Activated CD4-positive, alpha-beta T cell treated with anti-CD3 and anti-CD28 coated beads, Interleukin-2, Interleukin-4, amounts not matched to agents 100 ng/mL and 50 ng/mL, durations not matched to agents 16 hours and 8 hours (primary cell): Measurements from ENCODE around the gene VEGFC.

Source experiments
- DNase-seq: peaks from one replicate; pipeline ENCODE4 v3.0.0-alpha.2; 2020; ENCODE audit warnings: low spot score

The VEGFC gene, protein sequence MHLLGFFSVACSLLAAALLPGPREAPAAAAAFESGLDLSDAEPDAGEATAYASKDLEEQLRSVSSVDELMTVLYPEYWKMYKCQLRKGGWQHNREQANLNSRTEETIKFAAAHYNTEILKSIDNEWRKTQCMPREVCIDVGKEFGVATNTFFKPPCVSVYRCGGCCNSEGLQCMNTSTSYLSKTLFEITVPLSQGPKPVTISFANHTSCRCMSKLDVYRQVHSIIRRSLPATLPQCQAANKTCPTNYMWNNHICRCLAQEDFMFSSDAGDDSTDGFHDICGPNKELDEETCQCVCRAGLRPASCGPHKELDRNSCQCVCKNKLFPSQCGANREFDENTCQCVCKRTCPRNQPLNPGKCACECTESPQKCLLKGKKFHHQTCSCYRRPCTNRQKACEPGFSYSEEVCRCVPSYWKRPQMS

DNA sequence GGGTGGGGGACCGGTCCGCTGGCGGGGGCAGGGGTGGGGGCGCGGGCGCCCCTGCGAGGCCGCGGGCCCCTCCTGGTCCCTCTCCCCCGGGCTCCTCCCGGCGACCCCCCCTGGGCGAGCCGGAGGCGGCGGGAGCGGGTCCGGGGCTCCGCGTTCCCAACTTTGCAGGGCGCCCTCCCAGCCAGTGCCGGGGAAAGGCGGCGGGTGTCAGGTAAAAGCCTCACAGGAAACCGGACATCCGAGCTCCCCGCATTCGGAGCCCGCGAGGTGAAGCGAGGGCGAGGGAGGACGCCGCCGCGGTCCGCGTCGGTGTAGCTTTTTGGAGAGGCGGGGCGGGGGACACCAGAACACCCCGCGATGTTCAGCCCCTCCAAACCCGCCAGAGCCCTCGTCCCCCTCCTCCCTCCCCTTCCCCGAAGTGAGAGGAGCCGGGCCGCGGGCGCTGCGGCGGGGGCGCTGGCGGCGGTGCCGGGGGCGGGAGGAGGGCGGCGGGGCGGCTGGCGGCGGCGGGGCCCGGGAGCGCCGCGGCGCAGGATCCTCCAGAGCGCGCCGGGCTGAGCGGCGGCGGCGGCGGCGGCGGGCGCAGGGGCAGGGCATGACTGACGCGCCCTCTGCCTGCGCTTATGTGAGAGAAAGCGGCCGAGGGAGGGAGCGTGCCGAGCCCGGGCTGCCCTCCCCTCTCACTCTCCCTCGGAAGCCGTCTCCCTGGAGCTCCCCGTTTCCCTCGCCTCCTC lies at the start of gene VEGFC:
Gene VEGFC, minus strand, starts transcription at position 597 of the 734 bp plus-strand sequence. CDS start 611 bp downstream, outside the sequence.
- DNase-seq = peak; percentile 22

DNA sequence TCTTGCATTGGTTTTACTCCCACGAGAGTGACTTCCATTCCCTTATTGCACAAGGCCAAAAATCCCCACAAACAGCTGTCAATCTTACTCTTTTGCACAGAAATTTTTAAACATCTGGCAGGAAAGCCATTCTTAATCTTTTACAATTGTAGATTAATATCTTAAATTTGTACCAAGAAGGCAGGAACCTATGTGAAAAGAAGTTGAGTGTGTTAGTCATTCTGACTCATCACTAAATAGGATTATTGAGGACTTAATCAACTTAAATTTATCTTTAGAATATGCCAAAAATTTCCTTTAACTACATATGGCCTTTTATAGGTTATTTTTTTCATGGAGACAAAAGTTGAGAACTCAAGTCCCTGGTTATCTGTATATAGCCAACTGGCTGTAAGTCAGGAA lies 49.0 kb upstream of the VEGFC start:
- no peak for DNase-seq

DNA sequence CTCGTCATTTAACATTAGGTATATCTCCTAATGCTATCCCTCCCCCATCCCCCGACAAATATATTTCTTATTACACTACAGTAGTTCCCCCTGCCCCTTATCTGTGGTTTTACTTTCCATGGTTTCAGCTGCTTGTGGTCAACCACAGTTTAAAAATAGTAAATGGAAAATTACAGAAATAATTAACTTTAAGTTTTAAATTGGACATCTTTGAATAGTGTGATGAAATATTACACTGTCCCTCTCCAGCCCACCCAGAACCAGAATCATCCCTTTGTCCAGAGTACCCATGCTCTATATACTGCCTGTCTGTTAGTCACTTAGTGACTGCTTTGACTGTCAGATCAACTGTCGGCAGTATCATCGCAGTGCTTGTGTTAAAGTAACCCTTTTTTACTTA lies 47.4 kb upstream of the VEGFC start:
- no peak for DNase-seq

DNA sequence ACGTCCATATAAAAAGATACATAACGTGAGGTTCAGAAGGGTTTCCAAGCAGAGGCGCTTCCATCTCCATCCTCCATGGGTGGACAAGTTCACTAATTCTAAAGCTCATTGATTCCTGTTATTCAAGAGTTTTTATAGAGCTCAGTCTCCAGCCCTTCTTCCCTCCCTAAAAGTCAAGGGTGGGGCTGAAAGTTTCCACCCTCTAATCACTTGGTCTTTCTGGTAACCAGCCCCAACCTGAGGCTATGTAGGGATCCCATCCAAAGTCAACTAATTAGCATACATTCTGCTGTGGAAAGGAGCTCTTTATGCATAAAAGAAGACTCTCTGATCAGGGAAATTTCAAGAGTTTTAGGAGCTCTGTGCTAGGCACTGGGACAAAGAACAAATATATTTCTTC lies 46.9 kb upstream of the VEGFC start:
- no peak for DNase-seq

DNA sequence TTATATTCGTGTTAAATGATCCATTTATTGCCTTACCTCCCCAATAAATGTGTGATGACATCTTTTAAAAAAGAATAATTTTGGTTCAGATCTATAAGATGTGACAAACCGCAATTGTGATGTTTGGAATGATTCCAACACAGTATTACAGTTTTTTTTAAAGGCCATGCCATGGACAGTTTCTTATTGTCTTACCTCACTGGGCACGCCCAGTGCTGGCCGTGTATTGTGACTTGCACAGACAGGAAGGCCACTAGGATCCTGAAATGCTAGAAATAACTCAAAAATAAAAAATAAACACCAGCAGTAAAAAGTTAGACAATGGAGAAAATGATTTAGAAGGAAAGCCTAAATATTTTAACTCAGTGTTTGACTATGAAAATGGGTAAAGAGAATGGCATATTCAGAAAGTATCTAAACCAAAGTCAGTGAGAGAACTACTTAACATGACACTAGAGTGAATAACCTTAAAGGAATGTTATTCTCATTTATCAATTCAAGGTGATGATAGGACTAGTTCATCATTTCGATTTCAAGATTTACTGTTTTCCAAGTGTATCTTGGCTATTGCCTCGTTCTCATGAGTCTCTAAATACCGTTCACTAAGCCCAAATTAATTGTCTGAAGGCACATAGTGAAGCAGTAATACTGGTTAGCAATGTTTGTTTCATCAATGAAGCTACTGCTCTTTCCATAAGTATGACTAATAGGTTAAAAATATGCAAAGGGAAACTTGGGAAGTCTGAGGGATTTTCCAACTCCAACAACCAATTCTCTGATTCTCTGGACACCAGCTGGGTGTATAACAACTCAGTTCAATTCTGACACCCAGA lies 46.1 kb upstream of the VEGFC start:
- DNase-seq = no peak

DNA sequence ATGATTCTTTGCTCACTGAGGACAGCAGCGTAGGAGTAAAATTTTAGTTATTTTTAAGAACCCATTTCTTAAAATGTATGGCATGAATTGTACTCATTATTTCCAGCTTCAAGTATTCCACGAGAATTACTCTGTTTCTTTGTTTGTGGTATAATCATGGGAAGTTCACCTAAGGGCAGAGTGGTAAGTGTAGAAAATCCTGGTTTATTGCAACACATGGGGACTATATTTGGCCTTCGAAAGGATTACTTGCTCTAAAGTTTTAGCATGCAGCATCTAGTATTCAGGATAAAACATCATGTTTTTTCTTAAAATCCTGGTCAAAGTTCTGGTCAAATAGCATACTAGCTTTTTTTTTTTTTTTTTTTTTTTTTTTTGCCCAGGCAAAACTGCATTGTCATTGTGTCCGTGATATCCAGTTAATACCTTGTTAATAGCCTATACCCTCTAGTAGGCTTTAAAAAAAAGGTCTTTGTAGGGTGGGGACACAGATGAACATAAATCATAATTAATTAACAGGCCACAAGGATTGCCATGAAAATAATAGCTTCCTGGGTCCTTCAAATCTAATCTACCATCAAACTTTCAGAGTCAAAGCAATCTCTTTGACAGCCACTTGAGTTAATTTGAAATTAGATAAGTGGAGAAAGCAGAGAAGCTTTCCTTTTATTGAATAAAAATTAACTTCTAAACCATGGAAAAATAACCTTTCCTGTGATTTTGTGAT lies 44.6 kb upstream of the VEGFC start:
- no peak for DNase-seq

DNA sequence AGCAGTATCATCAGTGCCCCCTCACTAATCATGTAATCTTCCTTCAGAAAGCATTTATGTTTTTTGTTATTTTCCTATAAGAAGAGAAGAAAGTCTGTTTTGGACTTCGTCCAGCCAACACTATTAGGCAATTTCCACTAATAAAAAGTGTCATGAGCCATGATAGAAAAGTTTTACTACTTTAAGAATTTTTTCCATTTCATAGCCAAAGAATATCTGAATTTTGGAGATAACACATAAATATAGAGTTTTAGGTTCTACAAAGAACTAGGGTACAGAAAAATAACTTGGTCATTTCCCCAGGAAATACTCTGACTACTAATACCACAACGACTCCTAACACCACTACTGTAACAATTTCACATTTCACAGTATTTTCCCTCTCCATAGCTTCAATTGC lies 41.8 kb upstream of the VEGFC start:
- DNase-seq = no peak

DNA sequence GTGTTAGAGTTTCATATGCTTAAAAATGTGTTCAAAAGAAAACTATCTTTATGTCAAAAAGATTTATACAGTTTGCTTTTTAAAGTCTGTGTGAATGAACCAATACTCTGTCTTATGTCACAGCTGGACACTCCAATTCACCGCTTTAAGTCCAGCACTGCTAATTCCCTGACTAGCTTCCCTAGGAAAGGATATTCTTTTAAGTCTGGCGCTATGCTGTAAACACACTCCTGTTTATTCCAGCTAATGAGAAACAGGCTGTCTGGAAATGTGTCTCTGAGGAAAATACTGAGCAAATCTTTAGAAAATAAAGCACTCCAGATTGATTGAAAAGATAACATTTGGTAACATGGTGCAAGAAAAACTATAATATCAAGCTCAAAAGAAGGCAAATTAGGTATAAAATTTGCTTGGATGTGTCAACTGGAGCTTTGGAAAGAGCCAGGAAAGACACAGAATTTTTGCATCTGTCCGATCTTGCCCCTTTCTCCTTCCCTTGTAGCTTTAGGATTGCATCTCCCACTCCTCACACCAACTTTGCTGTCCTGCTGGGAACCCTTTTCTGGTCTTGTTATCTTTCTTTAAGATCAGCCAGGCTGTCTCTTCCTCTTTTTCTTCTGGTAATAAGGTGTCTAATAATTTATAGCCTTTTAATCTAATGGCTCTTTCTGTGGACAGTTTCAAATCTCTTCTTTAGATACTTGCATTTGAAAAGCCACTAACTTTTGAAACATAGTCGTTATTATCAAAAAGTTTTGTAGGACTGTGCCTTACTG lies 40.9 kb upstream of the VEGFC start:
- no peak for DNase-seq

DNA sequence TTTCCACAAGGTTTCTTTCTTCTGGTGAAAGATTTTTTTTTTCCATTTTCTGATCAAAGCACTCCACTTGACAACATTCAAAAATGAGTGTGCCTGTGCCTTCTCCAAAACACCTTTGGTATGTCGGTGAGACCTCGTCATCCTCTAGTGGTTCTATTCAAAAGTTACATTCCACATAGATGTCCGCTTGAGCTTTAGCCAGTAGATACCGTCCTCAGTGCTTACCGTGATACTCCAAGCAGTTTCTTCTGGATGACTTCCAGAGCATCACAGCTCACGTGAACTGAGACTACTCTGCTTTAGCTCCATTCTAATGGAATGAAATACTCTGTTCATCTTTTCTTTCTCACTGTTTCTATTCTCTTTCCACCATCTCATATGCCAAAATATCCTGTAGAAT lies 38.2 kb upstream of the VEGFC start:
- DNase-seq = no peak

DNA sequence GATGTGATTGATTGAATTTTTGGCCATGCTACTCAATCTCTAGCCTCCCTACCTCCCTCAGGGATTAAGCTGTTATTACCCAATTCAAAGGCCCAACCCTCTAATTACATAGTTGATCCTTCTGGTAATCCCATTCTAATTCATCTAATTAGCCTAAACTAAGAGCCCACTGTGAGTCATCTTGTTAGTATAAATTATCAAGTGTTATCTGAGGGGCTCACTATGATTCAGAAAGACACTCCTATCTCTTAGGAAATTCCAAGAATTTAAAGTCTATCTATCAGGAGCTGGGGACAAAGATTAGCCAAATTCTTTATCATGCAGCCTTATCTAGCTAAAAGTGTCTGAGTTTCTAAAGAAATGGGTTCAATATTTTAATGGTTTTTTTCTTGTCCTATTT lies 32.9 kb upstream of the VEGFC start:
- no peak for DNase-seq

DNA sequence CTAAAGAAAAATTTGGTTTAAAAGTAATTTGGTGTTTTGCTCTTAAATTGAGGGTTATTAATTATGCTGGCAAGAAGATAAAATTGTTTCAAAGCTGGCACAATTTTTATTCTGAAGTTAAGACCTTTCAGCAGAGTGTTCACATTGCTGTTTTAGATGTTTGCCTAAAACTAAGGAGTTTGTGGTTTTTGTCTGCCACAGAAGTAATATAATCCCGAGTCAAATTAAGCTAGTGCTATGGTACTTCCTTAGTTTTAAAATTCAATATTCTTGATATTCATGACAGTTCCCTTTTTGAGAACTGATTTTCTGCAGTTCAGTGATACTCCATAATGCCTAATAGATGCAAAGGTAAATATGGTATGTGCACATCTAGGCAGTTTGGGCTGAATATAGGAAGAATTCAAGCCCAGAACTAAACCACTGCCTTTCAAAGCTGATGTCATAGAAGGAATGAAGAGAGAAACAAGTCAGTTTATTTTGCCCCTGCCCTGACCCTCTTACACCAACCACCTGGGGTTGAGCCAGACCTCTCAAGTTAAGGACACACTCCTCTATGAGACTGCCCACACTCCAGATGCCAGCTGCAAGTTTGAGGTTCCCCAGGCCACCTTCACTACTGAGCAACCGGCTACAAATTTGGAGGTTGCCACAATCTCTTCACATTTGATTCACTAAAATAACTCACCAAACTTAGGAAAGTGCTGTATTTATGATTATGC lies 32.1 kb upstream of the VEGFC start:
- DNase-seq = no peak

DNA sequence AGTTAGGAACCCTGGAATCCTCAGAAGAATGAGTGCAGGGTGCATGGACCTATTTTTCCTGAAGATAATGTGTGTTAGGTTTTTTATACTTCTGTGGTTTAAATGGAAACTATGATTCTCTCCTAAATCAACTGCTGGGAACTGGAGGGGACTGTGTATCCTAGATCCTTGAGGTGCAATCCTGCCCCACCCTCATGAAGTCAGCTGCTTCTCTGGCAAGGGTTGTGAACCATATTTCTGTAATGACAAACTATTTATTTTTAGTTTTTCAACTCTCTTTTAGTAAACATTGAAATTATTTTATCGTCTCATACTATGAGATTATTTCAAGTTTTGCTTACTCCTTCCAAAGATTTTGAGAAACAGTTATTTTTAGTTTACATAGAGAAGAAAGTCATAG lies 25.8 kb upstream of the VEGFC start:
- no peak for DNase-seq

DNA sequence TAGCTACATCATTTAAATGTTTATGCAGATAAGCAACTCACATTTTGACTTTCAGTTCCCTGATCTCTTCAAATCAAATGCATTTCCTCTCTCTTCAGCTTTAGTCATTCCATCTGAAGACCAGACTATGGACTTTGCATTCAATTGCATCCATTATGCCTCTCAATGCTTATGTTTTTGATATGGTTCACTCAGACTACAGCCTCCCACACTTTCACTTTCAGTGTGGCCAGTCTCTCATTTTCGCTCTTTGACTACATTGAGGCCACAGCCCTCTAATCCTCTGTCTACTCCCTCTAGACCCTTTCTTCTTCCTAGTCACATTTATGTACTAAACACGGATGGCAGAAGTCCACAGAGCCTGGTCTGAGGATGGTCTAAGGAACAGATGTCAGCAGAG lies 24.5 kb upstream of the VEGFC start:
- no peak for DNase-seq

DNA sequence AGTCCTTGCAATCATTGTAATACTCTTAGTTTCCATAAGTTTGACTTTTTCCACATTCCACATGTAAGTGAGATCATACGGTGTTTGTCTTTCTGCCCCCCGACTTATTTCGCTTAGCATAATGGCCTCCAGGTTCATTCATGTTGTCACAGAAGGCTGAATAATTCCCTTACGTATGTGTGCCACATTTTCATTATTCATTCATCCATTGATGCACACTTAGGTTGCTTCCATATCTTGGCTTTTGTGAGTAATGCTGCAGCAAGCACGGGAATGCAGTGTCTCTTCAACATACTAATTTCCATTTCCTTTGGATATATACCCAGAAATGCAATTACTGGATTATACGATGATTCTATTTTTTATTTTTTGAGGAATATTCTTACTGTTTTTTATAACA lies 22.0 kb upstream of the VEGFC start:
- no peak for DNase-seq

DNA sequence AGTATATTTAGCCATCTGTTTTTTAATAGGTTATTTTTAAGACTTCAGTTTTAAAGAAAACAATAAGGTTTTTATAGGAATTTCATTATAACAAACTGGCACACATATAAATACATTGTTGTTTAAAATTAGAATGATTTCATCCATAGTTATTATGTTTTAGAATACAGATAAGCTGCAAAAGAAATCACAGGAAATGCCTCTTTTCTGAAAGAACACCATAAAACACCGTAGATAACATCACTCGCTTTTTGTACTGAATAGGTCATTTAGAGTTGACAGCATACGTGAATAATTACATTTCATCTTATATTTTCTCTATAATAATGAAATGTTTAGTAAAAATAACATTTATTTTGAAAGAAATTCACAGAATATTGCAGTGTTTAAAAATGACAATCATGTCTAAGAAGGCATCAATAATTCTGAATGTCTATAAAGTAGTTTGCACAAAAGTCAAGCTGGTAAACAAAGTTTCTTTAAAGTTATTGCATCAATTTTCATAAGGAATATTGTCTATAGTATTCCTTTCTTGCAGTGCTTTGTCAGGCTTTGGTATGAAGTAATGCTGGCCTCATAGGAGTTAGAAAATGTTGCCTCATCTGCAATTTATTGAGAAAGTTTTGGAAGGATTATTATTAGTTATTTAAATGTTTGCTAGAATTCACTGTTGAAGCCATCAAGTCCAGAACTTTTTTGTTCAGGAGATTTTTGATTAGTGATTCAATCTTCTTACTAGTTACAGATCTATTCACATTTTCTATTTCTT lies 17.9 kb upstream of the VEGFC start:
- no peak for DNase-seq

DNA sequence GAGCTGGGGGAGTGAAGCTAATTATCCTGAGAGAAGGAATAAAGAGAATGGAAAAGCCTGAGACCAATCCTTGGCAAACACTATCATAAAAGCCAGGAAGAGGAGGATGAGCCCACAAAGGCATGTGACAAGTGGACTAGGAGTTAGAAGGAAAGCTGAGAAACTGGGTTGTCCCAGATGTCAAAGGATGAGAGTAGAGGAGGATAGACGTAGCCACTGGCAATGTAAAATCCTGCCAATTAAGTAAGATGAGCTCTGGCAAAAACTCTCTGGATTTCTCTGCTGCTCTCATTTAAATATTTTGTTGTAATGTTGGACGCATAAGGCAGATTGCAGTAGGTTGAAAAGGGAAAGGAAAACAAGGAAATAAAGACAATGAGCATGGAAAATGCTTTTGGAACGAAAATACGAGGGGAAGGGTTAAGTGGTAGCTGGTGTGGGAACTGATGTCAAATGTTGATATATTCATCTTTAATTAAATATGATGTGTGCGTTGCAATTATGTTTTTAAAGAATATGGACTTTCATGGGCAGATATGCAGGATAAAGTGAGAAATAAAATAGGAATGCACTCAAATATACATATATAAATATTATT lies 14.2 kb upstream of the VEGFC start:
- no peak for DNase-seq

DNA sequence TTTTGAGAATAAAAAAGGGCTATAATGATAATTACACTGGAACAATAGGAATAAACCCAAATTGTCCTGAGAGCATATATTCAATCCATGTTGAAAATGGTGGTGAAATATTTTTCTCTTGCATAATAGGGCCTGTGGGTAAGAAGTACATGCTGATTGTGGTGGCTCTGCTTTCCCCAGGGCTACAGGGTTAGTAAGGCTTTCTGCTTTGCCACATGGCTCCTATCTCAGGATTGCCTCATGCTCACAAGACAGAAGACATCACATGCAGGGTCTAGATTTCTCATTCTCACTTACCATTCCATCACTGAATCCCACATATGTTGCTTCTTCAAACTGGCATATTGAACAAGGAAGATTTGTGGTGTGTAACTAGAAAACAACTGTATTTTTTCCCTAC lies 12.4 kb upstream of the VEGFC start:
- DNase-seq = no peak

DNA sequence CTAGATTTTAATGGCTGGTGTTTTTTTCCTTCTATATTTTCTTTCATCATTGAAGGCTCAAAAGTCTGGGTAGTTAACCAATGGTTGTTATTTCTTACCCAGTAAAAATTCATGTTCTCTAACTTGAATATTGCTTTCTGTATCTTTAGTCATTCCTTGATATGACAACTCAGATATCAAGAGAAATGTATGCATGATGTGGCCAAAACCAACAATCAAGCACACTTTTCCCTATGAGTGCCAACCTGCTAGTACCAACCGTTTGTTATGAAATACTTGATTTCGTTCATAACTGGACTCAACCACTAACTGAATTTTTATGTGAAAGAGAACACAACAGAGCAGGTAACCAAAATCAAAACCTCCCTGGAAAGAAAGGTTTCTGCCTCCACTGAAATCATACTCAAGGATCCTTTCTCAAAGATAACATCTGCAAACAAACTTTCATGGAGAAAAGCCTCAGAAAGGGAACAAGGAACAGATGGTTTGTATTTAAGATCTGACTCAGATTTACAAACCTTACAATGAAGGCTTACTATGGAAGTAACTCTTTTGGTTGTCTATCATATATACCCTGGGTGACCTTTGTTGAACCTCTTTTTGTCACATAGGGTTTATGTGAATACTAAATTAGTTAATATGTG lies 8.3 kb upstream of the VEGFC start:
- no peak for DNase-seq

DNA sequence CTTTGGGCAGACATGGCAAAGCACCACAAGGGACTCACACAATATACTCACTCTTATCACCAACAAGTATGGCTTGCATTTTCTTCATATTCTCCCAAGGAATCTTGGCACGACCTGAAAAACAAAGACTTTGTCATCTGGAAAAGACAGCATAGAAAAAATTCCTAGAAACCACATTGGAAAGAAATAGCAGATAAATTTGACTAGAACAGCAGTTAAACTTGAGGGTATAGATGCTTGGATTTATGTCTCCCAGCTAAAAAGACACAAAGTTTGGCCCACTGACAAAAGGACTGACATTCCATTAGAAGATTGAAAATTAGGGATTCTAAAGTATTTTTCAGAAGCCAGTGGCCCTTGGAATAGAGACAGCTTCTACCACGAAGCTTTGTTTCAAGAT lies 6.9 kb upstream of the VEGFC start:
- no peak for DNase-seq
